Colon (tissue), 2 donors: ENCODE measurements around the gene MCL1.
"Not testable (repeated sequence)": the region's sequence is repeated elsewhere in the genome, so short reads cannot be mapped to it uniquely, and the experiment has no call there.

ENCODE experiments used
- FAIRE-seq: peaks from 2 replicates; lab custom pipeline; 2012; peaks lifted over from hg19 to GRCh38; lab: Jason Lieb, UNC
- donor health status: control.
- donor health status: control.

MCL1 gene

GRCh38 chr1:150568594-150568966 lies 10.8 kb downstream of the MCL1 start:
- no peak for FAIRE-seq

GRCh38 chr1:150567717-150568593 lies 11.5 kb downstream of the MCL1 start:
- no peak for FAIRE-seq

DNA sequence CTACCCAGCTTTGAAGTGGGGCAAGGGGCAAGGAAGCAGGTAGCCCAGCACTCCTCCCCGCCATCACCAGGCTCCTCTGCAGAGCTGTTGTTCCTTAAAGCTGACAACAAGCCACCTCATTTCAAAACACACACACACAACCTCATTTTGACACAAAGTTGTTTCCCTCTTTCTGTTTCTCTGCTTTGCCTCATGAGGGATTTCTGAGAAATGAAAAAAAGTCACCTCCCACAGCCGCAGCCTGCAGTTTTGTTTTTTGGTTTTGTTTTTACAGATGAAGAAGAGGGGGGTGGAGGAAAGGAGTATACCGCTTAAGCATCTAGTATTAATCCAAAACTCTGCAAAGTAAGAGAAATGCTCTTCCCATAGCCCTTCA lies 12.1 kb downstream of the MCL1 start:
- no peak for FAIRE-seq

GRCh38 chr1:150566589-150567340 lies 12.6 kb downstream of the MCL1 start:
- no peak for FAIRE-seq

GRCh38 chr1:150565240-150565991 lies 14.0 kb downstream of the MCL1 start:
- FAIRE-seq = not testable (repeated sequence)

DNA sequence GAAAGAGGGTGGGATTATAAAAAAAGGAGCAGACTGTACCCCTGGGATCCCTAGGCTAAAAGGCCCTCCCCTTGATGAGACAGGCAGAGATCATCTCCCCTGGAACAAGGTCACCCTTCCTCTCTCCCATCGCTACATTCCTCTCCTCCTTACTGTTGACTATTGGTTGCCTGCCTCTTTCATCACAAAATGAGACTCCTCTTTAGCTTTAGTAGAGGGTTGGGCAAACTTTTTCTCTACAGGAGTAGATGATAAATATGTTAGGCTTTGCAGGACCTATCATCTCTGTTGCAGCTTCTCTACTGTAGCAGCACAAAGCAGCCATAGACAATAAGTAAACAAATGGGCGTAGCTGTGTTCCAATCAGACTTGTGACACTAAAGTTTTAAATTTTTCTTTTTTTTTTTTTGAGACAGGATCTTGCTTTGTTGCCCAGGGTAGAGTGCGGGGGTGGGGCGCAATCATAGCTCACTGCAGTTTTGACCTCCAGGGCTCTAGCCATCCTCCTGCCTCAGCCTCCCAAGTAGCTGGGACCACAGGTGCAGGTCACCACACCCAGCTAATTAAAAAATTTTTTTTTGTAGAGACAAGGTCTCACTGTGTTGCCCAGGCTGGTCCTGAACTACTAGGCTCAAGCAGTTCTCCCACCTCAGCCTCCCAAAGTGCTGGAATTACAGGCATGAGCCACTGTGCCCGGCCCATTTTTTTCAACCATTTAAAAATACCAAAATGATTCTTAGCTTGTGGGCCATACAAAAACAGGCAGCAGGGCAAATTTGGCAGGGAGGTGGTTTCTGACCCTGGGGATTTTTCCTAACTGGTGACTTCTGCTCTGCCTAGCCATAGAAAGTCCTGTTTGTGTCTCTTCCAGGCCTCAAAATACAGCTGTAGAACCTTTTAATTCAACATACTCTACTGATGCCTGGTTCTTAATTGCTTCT lies 15.1 kb downstream of the MCL1 start:
- FAIRE-seq = no peak

- FAIRE-seq = no peak
Measured at GRCh38 chr1:150563340-150564038, 15.9 kb downstream of the MCL1 start.

DNA sequence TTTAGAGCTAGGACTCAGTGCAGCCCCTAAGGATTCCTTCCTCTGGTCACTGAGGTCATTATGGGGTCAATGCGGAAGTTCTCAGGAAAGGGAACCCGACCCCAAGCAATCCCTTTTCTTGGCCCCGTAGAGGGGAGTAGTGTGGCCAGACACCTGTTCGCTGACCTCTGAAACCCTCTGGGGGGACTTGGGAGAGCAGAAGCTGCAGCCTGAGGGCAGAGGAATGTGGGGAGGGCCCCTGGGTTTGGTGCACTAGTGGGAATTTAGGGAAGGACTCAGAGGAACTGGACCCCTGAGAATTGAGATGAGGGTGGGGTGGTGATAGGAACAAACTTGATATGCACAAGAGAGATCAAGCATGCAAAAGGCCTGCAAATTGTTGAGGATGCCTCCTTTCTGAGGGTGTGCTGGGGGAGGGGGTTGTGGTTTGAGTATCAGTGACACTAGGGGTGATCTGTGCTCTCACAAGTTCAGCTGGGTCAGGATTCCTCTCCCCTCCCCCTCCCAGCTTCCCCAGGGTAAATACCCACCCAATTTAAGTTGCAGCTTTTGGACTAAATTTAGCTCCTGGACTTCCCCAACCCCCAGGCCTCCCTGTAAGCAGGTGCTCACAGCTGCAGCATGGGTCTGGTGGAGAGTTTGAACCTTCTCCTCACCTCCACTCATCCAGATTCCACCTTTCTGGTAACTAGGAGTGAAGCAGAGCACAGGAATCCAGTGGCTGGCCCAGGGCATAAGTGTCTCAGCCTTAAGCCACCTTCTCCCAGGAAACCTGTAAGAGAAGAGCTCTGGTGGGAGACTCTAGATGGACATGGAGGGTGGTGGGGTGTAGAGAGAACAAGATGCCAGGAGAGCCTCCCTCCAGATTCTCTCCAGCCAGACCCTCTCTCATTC lies 16.7 kb downstream of the MCL1 start:
- no peak for FAIRE-seq

DNA sequence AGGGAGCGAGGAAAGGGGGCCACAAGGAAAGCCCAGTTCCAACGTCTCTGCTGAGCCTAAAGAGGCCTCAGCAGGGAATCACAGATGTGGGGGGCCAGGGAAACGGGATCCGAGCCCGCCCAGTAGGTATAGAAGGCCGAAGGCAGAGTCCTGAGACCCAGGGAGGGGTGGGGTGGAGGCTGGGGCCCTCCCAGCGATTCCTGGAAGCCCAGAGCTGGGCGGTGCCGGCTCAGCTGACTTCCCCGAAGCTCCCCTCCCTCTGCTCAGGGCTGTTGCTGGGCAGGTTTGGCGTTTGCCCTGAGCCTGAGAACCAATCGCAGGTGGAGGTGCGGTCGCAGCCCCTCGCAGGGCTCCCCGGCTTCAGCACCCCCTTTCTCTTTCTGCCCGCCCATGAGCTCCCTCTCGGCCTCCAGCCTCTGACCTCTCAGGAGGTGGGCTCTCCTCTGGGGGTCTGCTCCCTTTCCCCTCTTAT lies 17.4 kb downstream of the MCL1 start:
- FAIRE-seq = no peak

- FAIRE-seq = no peak
Measured at GRCh38 chr1:150561254-150561973, 18.0 kb downstream of the MCL1 start.

GRCh38 chr1:150560576-150561253 lies 18.7 kb downstream of the MCL1 start:
- FAIRE-seq = no peak

DNA sequence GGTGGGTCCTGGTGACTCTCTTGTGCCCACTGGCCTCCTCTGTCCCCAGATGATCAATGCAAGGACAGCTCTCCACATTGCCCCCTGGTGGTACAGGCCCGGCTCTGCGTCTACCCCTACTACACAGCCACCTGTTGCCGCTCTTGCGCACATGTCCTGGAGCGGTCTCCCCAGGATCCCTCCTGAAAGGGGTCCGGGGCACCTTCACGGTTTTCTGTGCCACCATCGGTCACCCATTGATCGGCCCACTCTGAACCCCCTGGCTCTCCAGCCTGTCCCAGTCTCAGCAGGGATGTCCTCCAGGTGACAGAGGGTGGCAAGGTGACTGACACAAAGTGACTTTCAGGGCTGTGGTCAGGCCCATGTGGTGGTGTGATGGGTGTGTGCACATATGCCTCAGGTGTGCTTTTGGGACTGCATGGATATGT lies 19.4 kb downstream of the MCL1 start:
- FAIRE-seq = no peak

GRCh38 chr1:150559656-150560010 lies 19.8 kb downstream of the MCL1 start:
- no peak for FAIRE-seq

DNA sequence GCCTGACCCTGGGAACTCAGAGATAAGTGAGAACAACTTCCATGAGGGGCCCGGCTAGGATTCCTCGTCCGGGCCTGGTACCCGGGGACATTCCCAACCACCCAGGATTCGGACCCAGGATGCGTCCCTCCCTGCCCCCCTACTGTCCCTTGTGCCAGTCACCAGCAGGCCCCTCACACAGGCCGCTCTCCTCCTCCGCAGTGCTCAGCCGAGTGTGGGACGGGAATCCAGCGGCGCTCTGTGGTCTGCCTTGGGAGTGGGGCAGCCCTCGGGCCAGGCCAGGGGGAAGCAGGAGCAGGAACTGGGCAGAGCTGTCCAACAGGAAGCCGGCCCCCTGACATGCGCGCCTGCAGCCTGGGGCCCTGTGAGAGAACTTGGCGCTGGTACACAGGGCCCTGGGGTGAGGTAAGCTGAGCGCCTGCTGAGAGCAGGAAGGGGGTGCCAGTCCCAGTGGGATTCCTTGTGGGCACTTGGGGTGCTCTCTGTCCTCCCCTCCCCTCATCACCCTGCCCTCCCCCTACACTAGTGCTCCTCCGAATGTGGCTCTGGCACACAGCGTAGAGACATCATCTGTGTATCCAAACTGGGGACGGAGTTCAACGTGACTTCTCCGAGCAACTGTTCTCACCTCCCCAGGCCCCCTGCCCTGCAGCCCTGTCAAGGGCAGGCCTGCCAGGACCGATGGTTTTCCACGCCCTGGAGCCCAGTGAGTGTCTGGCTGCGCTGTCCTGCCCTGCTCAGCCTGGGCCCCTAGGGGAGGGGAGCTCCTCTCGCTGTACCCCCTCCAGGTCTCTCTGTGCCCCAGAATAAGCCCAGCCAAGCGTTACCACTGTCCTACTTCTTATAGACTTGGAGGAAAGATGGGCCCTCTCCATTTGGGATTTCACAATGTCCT lies 20.4 kb downstream of the MCL1 start:
- no peak for FAIRE-seq

GRCh38 chr1:150558303-150558704 lies 21.1 kb downstream of the MCL1 start:
- FAIRE-seq = no peak

GRCh38 chr1:150557813-150558212 lies 21.6 kb downstream of the MCL1 start:
- FAIRE-seq = no peak

- FAIRE-seq = no peak
Measured at GRCh38 chr1:150557065-150557600, 22.3 kb downstream of the MCL1 start.
